SK-N-SH treated with all-trans-retinoic acid at 6 μM for 48 hours (cell line): ENCODE measurements around the gene ZMYND11.

ENCODE experiments used
- ATAC-seq: fragments of 200-7000 bp; cut with Tn5 transposase; 3 replicates; pipeline ENCODE4 v1.9.1; 2020; ENCODE audit warnings: mild to moderate bottlenecking, moderate library complexity
- ARNTL ChIP-seq: fragments of 450-650 bp; formaldehyde crosslinking; IDR thresholded peaks from 2 replicates; pipeline ENCODE4 v1.5.0; 2020; ENCODE audit warnings: low read depth, mild to moderate bottlenecking, moderate library complexity, borderline replicate concordance
- CSDC2 ChIP-seq: fragments of 250-450 bp; sonication (Bioruptor Pico); IDR thresholded peaks from 2 replicates; pipeline ENCODE4 v1.5.0; 2020; ENCODE audit warnings: mild to moderate bottlenecking, moderate library complexity
- CSRNP3 ChIP-seq: fragments of 250-450 bp; sonication (Bioruptor Pico); IDR thresholded peaks from 2 replicates; pipeline ENCODE4 v1.5.1; 2021; ENCODE audit warnings: mild to moderate bottlenecking, moderate library complexity
- ESRRG ChIP-seq: fragments of 250-450 bp; sonication (Bioruptor Pico); IDR thresholded peaks from 2 replicates; pipeline ENCODE4 v1.6.1; 2021; ENCODE audit warnings: mild to moderate bottlenecking
- GLIS3 ChIP-seq: fragments of 250-450 bp; sonication (Bioruptor Pico); IDR thresholded peaks from 2 replicates; pipeline ENCODE4 v1.5.0; 2020; ENCODE audit warnings: mild to moderate bottlenecking, moderate library complexity
- ISL1 ChIP-seq: fragments of 250-450 bp; sonication (Bioruptor Pico); IDR thresholded peaks from 2 replicates; pipeline ENCODE4 v2.1.2; 2022; ENCODE audit warnings: mild to moderate bottlenecking, moderate library complexity
- OSR1 ChIP-seq: fragments of 250-450 bp; sonication (Bioruptor Pico); IDR thresholded peaks from 2 replicates; pipeline ENCODE4 v1.8.0; 2022; ENCODE audit warnings: moderate library complexity, mild to moderate bottlenecking, inconsistent platforms
- PPARA ChIP-seq: fragments of 250-450 bp; sonication (Bioruptor Pico); IDR thresholded peaks from 2 replicates; pipeline ENCODE4 v1.5.0; 2020; ENCODE audit warnings: mild to moderate bottlenecking, borderline replicate concordance
- RARB ChIP-seq: fragments of 250-450 bp; sonication (Bioruptor Pico); IDR thresholded peaks from 2 replicates; pipeline ENCODE4 v1.8.0; 2021; ENCODE audit warnings: mild to moderate bottlenecking, moderate library complexity
- SNAI2 ChIP-seq: fragments of 250-450 bp; sonication (Bioruptor Pico); IDR thresholded peaks from 2 replicates; pipeline ENCODE4 v1.5.0; 2020; ENCODE audit warnings: mild to moderate bottlenecking, moderate library complexity
- TCF4 ChIP-seq: fragments of 250-450 bp; sonication (Bioruptor Pico); IDR thresholded peaks from 2 replicates; pipeline ENCODE4 v1.8.0; 2021; ENCODE audit warnings: mild to moderate bottlenecking, moderate library complexity, borderline replicate concordance
- TOX ChIP-seq: fragments of 250-450 bp; sonication (Bioruptor Pico); IDR thresholded peaks from 2 replicates; pipeline ENCODE4 v1.8.0; 2021; ENCODE audit warnings: mild to moderate bottlenecking, moderate library complexity, borderline replicate concordance
- TSHZ2 ChIP-seq: fragments of 250-450 bp; sonication (Bioruptor Pico); IDR thresholded peaks from 2 replicates; pipeline ENCODE4 v1.5.0; 2020; ENCODE audit warnings: mild to moderate bottlenecking, moderate library complexity
- ZC3H10 ChIP-seq: fragments of 250-450 bp; sonication (Bioruptor Pico); IDR thresholded peaks from 2 replicates; pipeline ENCODE4 v1.5.1; 2021; ENCODE audit warnings: mild to moderate bottlenecking, moderate library complexity
- ZFP3 ChIP-seq: fragments of 250-450 bp; sonication (Bioruptor Pico); IDR thresholded peaks from 2 replicates; pipeline ENCODE4 v1.5.0; 2020; ENCODE audit warnings: mild to moderate bottlenecking, moderate library complexity
- ZFP30 ChIP-seq: fragments of 450-650 bp; formaldehyde crosslinking; IDR thresholded peaks from 2 replicates; pipeline ENCODE4 v1.5.0; 2022; ENCODE audit warnings: mild to moderate bottlenecking, moderate library complexity
- ZNF565 ChIP-seq: fragments of 450-650 bp; formaldehyde crosslinking; conservative IDR thresholded peaks from 2 replicates; pipeline ENCODE4 v1.5.0; 2020; ENCODE audit warnings: low read depth, mild to moderate bottlenecking, moderate library complexity
- ZNF70 ChIP-seq: fragments of 450-650 bp; formaldehyde crosslinking; IDR thresholded peaks from 2 replicates; pipeline ENCODE4 v1.5.0; 2020; ENCODE audit warnings: mild to moderate bottlenecking, moderate library complexity
- TF ChIP-seq, protein P1 (sequence below): fragments of 250-450 bp; sonication (Bioruptor Pico); IDR thresholded peaks from 2 replicates; pipeline ENCODE4 v1.8.0; 2020; ENCODE audit warnings: mild to moderate bottlenecking, moderate library complexity, borderline replicate concordance
- TF ChIP-seq, protein P2 (sequence below): fragments of 250-450 bp; sonication (Bioruptor Pico); IDR thresholded peaks from 2 replicates; pipeline ENCODE4 v1.8.0; 2021; ENCODE audit warnings: low read depth, mild to moderate bottlenecking, moderate library complexity, borderline replicate concordance

ZMYND11 gene

GRCh38 chr10:209357-209756, 74.1 kb downstream of the ZMYND11 start:
- TF ChIP-seq RARB, result no peak
- no peak for TF ChIP-seq ZNF70 (CRISPR knock-in tag)
- TF ChIP-seq ZNF565 (CRISPR knock-in tag), result no peak
- TF ChIP-seq CSRNP3 (CRISPR knock-in tag), result no peak
- no peak for TF ChIP-seq ESRRG (CRISPR knock-in tag)
- TF ChIP-seq ISL1, result no peak
- TF ChIP-seq GLIS3 (CRISPR knock-in tag), result no peak
- no peak for TF ChIP-seq TOX (CRISPR knock-in tag)
- TF ChIP-seq PPARA, result no peak
- no peak for TF ChIP-seq ZC3H10 (CRISPR knock-in tag)
- no peak for TF ChIP-seq OSR1
- TF ChIP-seq, protein P1, sequence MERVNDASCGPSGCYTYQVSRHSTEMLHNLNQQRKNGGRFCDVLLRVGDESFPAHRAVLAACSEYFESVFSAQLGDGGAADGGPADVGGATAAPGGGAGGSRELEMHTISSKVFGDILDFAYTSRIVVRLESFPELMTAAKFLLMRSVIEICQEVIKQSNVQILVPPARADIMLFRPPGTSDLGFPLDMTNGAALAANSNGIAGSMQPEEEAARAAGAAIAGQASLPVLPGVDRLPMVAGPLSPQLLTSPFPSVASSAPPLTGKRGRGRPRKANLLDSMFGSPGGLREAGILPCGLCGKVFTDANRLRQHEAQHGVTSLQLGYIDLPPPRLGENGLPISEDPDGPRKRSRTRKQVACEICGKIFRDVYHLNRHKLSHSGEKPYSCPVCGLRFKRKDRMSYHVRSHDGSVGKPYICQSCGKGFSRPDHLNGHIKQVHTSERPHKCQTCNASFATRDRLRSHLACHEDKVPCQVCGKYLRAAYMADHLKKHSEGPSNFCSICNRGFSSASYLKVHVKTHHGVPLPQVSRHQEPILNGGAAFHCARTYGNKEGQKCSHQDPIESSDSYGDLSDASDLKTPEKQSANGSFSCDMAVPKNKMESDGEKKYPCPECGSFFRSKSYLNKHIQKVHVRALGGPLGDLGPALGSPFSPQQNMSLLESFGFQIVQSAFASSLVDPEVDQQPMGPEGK (CRISPR knock-in tag), result no peak
- TF ChIP-seq ARNTL, result no peak
- ATAC-seq, result no peak

DNA sequence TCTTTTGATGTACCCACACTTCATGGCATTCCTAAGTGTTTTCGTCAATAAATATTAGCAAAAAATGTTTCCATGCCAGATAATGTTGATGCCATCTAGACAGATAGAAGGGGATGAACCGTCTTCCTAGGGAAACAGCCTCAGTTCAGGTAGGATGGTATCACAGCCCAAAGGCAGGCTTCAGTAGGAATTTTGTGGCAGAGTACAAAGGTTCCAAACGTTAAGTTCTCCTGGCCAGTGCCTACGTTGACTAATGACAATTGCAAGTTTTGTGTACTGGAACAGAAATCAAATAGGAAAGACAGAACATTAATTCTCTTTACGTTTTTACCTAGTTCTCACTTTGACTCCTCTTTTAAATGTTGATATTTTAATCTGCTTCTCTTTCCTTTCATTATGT, 75.0 kb downstream of the ZMYND11 start:
- no peak for ATAC-seq
- no peak for TF ChIP-seq GLIS3 (CRISPR knock-in tag)

DNA sequence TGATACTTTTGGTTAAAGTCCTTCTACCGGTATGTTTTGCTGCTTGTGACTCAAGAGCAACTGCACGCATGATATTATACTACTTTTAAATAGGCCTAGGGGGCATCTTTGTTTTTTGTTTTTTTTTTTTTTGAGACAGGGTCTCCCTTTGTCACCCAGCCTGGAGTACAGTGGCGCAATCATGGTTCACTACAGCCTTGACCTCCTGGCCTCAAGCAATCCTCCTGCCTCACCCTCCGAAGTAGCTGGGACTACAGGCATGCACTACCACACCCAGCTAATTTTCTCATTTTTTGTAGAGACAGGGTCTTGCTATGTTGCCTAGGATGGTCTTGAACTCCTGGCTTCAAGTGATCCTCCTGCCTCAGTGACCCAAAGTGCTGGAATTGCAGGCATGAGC, 80.2 kb downstream of the ZMYND11 start:
- no peak for TF ChIP-seq TSHZ2 (CRISPR knock-in tag)
- no peak for TF ChIP-seq ZFP30
- no peak for TF ChIP-seq TCF4 (CRISPR knock-in tag)
- TF ChIP-seq CSDC2 (CRISPR knock-in tag), result no peak
- no peak for TF ChIP-seq CSRNP3 (CRISPR knock-in tag)
- TF ChIP-seq, protein P1 (CRISPR knock-in tag), result no peak
- no peak for TF ChIP-seq ISL1
- TF ChIP-seq ZNF565 (CRISPR knock-in tag), result no peak
- TF ChIP-seq, protein P2, sequence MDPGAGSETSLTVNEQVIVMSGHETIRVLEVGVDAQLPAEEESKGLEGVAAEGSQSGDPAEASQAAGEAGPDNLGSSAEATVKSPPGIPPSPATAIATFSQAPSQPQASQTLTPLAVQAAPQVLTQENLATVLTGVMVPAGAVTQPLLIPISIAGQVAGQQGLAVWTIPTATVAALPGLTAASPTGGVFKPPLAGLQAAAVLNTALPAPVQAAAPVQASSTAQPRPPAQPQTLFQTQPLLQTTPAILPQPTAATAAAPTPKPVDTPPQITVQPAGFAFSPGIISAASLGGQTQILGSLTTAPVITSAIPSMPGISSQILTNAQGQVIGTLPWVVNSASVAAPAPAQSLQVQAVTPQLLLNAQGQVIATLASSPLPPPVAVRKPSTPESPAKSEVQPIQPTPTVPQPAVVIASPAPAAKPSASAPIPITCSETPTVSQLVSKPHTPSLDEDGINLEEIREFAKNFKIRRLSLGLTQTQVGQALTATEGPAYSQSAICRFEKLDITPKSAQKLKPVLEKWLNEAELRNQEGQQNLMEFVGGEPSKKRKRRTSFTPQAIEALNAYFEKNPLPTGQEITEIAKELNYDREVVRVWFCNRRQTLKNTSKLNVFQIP (CRISPR knock-in tag), result no peak
- no peak for TF ChIP-seq OSR1
- TF ChIP-seq ZC3H10 (CRISPR knock-in tag), result no peak
- TF ChIP-seq GLIS3 (CRISPR knock-in tag), result no peak
- TF ChIP-seq SNAI2, result no peak
- no peak for TF ChIP-seq ZNF70 (CRISPR knock-in tag)
- no peak for TF ChIP-seq RARB
- no peak for TF ChIP-seq ARNTL
- TF ChIP-seq ZFP3 (CRISPR knock-in tag), result no peak
- no peak for TF ChIP-seq PPARA
- no peak for ATAC-seq
